ENCODE results near the gene CENPP. TPM values are rescaled to one million over a fixed set of nuclear protein-coding genes. Genes with fewer than 3 reads are reported as not detected.

CENPP gene
- total RNA-seq, 1 donor from 2014 or later = 2.7 TPM

Other genes with a start within 250 kb of the CENPP start
- 85.1 and 94.8 TPM in 2 replicates for gene SPTLC1, start 210.5 kb upstream of the CENPP start, total RNA-seq
- gene IARS1, start 32.3 kb upstream of the CENPP start, total RNA-seq = 94.9 and 122 TPM in 2 replicates
- 10.4 and 14.9 TPM in 2 replicates for gene NOL8, start 603 bp upstream of the CENPP start, total RNA-seq
- gene OGN, start 78.6 kb downstream of the CENPP start, total RNA-seq = not detected in 2 replicates
- gene OMD, start 98.5 kb downstream of the CENPP start, total RNA-seq = not detected in 2 replicates
- not detected in 2 replicates for gene ASPN, start 156.6 kb downstream of the CENPP start, total RNA-seq
- gene ECM2, start 210.0 kb downstream of the CENPP start, total RNA-seq = not detected in 2 replicates